ENCODE measurements around the gene IL4I1. TPM values are rescaled to one million over a fixed set of nuclear protein-coding genes. Genes with fewer than 3 reads are reported as not detected.

The IL4I1 gene
- total and polyA plus RNA-seq, 4 donors = 0.08 to 0.75 (median 0.23) TPM

- Histone ChIP-seq H3K27me3 (ENCODE audit: control insufficient read depth in 4 of 4, insufficient read depth in 4 of 4, low read length in 3 of 4) (no peaks in the 10 kb centered on the region), H3K4me3 (ENCODE audit: low read depth in 1 of 3, low read length in 3 of 3) (peak overlapping the region in 1 of 3 donors; percentile 14), H3K4me1 (ENCODE audit: control insufficient read depth in 4 of 4, insufficient read depth in 4 of 4, low read length in 3 of 4) (peaks cover 0 to 9% (median 4%) of the 10 kb centered on the region in 4 donors), H3K27ac (ENCODE audit: low read depth in 1 of 2, low read length in 2 of 2) (no peak overlapping the region), H3K9me3 (ENCODE audit: control insufficient read depth in 4 of 4, low read length in 3 of 4) (no peaks in the 10 kb centered on the region), H3K36me3 (ENCODE audit: control insufficient read depth in 4 of 4, insufficient read depth in 3 of 4, low read depth in 1 of 4, low read length in 3 of 4) (peaks cover 0 to 6% (median 4%) of the 10 kb centered on the region in 4 donors), H3K9ac (ENCODE audit: low read depth in 1 of 2, low read length in 2 of 2) (no peak overlapping the region)
- TF ChIP-seq FOXA1 (IDR thresholded peaks at IDR 0.05) = no peak
- TF ChIP-seq RXRA (IDR thresholded peaks at IDR 0.05) = no peak
- no peak for TF ChIP-seq EGR1 (IDR thresholded peaks at IDR 0.05; ENCODE audit: low read depth in 2 of 2)
- no peak for TF ChIP-seq NR2F2 (IDR thresholded peaks at IDR 0.05)
- no peak for TF ChIP-seq CTCF (IDR thresholded peaks at IDR 0.05; ENCODE audit: low read depth, low read length, missing input control)
- TF ChIP-seq ATF3 (IDR thresholded peaks at IDR 0.05) = no peak
- no peak for TF ChIP-seq GABPA (IDR thresholded peaks at IDR 0.05 in 1 of 2, conservative IDR thresholded peaks at IDR 0.05 in 1 of 2)
- TF ChIP-seq RAD21 (IDR thresholded peaks at IDR 0.05) = no peak
- no peak for TF ChIP-seq MAX (IDR thresholded peaks at IDR 0.05)
- TF ChIP-seq SP1 (IDR thresholded peaks at IDR 0.05) = no peak
- no peak for TF ChIP-seq HNF4A (conservative IDR thresholded peaks at IDR 0.05)
- no peak for TF ChIP-seq REST (IDR thresholded peaks at IDR 0.05)
- no peak for TF ChIP-seq TAF1 (conservative IDR thresholded peaks at IDR 0.05)
- TF ChIP-seq JUND (IDR thresholded peaks at IDR 0.05) = no peak
- TF ChIP-seq ZBTB33 (IDR thresholded peaks at IDR 0.05) = no peak
- TF ChIP-seq HNF4G (IDR thresholded peaks at IDR 0.05) = no peak
- no peak for TF ChIP-seq FOXA2 (IDR thresholded peaks at IDR 0.05)
- no peak for TF ChIP-seq YY1 (IDR thresholded peaks at IDR 0.05)
- DNase-seq (ENCODE audit: low spot score) = peak; percentile 72
- 22% methylated on average over 69 of the region's 69 CpGs for WGBS
Observed at GRCh38 chr19:49890349-49891311, 6.1 kb downstream of the IL4I1 start.

Data from liver (tissue), 9 donors.